Measurements from ENCODE around the gene INSRR. TPM values are rescaled to one million over a fixed set of nuclear protein-coding genes. Genes with fewer than 3 reads are reported as not detected.

INSRR gene
- total and polyA plus RNA-seq, 4 donors = 0.01 TPM; not detected in 3

DNA sequence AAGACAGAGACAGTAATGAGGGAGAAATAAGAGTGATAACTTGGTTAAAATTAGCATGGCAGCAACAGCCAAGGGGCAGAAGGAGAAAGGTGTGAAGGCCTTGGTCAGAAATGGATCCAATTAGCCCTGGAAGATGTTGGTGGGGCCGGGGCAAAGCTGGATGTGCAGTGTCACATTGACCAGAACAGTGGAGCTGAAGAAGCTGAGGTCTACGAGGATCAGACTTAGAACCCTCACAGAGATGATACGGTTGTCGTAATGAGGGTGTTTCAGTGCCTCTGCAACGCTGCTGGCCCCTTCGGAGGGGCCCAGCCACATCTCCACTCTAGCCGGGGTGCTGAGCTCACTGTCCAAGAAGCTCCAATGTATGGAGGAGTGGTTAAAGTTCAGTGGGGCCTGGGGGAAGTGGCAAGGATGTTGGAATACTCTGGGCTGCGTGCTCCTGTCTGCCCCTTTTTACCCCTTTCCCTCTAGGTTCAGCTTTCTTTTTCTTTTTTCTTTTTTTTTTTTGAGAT is 56.4 kb downstream of the INSRR start:
- no peak overlapping the region for H3K4me3 ChIP-seq (ENCODE audit: low read depth in 1 of 3, low read length in 3 of 3)

DNA sequence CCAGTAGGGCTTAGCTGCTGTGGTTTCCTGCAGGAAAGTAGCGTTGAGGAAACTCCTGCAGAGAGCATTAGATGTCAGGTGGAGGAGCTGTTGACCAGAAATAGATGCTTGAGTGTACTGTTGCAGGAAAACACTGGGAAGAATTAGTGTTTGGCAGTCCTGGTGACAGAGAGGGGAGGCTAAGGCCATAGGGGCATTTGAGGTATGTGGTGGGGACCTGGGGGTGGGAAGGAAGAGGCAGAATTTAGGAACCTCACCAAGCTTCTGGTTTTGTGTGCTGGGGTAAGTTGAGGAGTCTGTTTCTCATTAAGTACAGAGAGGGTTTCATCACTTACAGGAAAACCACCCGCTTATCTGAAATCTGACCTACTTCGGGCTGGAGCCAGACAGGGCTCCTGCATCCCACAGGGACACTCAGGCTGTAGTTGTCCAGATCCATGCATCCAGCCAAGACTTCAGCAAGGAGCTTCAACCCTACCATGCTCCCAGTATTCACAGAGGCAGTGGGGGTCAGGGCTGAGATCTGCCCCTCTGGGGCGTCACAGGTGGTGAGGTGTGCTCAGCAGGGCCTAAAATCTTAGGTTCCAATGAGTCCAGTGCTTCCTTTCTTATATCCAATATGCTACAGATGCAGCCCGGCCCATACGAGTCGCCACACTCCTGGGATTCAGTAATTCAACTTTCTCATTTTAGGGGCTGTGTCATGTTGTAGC is 57.4 kb downstream of the INSRR start:
- WGBS = 76% methylated on average over 7 of the region's 7 CpGs
- no peak overlapping the region for H3K9ac ChIP-seq (ENCODE audit: low read depth in 1 of 2, low read length in 2 of 2)
- no peaks in the 10 kb centered on the region for H3K27me3 ChIP-seq (ENCODE audit: control insufficient read depth in 4 of 4, insufficient read depth in 4 of 4, low read length in 3 of 4)
- H3K4me3 ChIP-seq (ENCODE audit: low read depth in 1 of 3, low read length in 3 of 3) = no peak overlapping the region
- no peaks in the 10 kb centered on the region for H3K9me3 ChIP-seq (ENCODE audit: control insufficient read depth in 4 of 4, low read length in 3 of 4)
- no peak for DNase-seq (ENCODE audit: low spot score)
- peaks cover 12 to 43% (median 35%) of the 10 kb centered on the region in 4 donors for H3K36me3 ChIP-seq (ENCODE audit: control insufficient read depth in 4 of 4, insufficient read depth in 3 of 4, low read depth in 1 of 4, low read length in 3 of 4)
- TF ChIP-seq HNF4G (IDR thresholded peaks at IDR 0.05) = no peak
- TF ChIP-seq SP1 (IDR thresholded peaks at IDR 0.05) = no peak
- TF ChIP-seq TAF1 (conservative IDR thresholded peaks at IDR 0.05) = no peak
- TF ChIP-seq FOXA1 (IDR thresholded peaks at IDR 0.05) = no peak
- TF ChIP-seq RXRA (IDR thresholded peaks at IDR 0.05) = no peak
- TF ChIP-seq, protein P1, sequence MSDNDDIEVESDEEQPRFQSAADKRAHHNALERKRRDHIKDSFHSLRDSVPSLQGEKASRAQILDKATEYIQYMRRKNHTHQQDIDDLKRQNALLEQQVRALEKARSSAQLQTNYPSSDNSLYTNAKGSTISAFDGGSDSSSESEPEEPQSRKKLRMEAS (IDR thresholded peaks at IDR 0.05) = no peak
- TF ChIP-seq, protein P2, sequence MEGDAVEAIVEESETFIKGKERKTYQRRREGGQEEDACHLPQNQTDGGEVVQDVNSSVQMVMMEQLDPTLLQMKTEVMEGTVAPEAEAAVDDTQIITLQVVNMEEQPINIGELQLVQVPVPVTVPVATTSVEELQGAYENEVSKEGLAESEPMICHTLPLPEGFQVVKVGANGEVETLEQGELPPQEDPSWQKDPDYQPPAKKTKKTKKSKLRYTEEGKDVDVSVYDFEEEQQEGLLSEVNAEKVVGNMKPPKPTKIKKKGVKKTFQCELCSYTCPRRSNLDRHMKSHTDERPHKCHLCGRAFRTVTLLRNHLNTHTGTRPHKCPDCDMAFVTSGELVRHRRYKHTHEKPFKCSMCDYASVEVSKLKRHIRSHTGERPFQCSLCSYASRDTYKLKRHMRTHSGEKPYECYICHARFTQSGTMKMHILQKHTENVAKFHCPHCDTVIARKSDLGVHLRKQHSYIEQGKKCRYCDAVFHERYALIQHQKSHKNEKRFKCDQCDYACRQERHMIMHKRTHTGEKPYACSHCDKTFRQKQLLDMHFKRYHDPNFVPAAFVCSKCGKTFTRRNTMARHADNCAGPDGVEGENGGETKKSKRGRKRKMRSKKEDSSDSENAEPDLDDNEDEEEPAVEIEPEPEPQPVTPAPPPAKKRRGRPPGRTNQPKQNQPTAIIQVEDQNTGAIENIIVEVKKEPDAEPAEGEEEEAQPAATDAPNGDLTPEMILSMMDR (IDR thresholded peaks at IDR 0.05; ENCODE audit: low read depth, low read length, missing input control) = no peak
- TF ChIP-seq HNF4A (conservative IDR thresholded peaks at IDR 0.05) = no peak
- no peak for TF ChIP-seq RAD21 (IDR thresholded peaks at IDR 0.05)
- TF ChIP-seq, protein P3, sequence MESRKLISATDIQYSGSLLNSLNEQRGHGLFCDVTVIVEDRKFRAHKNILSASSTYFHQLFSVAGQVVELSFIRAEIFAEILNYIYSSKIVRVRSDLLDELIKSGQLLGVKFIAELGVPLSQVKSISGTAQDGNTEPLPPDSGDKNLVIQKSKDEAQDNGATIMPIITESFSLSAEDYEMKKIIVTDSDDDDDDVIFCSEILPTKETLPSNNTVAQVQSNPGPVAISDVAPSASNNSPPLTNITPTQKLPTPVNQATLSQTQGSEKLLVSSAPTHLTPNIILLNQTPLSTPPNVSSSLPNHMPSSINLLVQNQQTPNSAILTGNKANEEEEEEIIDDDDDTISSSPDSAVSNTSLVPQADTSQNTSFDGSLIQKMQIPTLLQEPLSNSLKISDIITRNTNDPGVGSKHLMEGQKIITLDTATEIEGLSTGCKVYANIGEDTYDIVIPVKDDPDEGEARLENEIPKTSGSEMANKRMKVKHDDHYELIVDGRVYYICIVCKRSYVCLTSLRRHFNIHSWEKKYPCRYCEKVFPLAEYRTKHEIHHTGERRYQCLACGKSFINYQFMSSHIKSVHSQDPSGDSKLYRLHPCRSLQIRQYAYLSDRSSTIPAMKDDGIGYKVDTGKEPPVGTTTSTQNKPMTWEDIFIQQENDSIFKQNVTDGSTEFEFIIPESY (IDR thresholded peaks at IDR 0.05) = no peak
- TF ChIP-seq GABPA (IDR thresholded peaks at IDR 0.05 in 1 of 2, conservative IDR thresholded peaks at IDR 0.05 in 1 of 2) = no peak
- TF ChIP-seq NR2F2 (IDR thresholded peaks at IDR 0.05) = no peak
- TF ChIP-seq, protein P4, sequence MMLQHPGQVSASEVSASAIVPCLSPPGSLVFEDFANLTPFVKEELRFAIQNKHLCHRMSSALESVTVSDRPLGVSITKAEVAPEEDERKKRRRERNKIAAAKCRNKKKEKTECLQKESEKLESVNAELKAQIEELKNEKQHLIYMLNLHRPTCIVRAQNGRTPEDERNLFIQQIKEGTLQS (IDR thresholded peaks at IDR 0.05) = no peak
- TF ChIP-seq FOXA2 (IDR thresholded peaks at IDR 0.05) = no peak
- H3K27ac ChIP-seq (ENCODE audit: low read depth in 1 of 2, low read length in 2 of 2) = no peak overlapping the region
- H3K4me1 ChIP-seq (ENCODE audit: control insufficient read depth in 4 of 4, insufficient read depth in 4 of 4, low read length in 3 of 4) = peaks cover 0 to 5% (median 0%) of the 10 kb centered on the region in 4 donors

More for the DNA sequence above, 56.4 kb downstream of the INSRR start:
- Histone ChIP-seq H3K36me3 (ENCODE audit: control insufficient read depth in 4 of 4, insufficient read depth in 3 of 4, low read depth in 1 of 4, low read length in 3 of 4) (peaks cover 10 to 34% (median 30%) of the 10 kb centered on the region in 4 donors), H3K9ac (ENCODE audit: low read depth in 1 of 2, low read length in 2 of 2) (no peak overlapping the region), H3K4me1 (ENCODE audit: control insufficient read depth in 4 of 4, insufficient read depth in 4 of 4, low read length in 3 of 4) (peaks cover 0 to 5% (median 0%) of the 10 kb centered on the region in 4 donors), H3K27me3 (ENCODE audit: control insufficient read depth in 4 of 4, insufficient read depth in 4 of 4, low read length in 3 of 4) (no peaks in the 10 kb centered on the region), H3K27ac (ENCODE audit: low read depth in 1 of 2, low read length in 2 of 2) (no peak overlapping the region), H3K9me3 (ENCODE audit: control insufficient read depth in 4 of 4, low read length in 3 of 4) (no peaks in the 10 kb centered on the region)
- DNase-seq (ENCODE audit: low spot score) = no peak
- WGBS = 95% methylated on average over 8 of the region's 8 CpGs
- TF ChIP-seq EGR1 (IDR thresholded peaks at IDR 0.05; ENCODE audit: low read depth in 2 of 2) (no peak), RAD21 (IDR thresholded peaks at IDR 0.05) (no peak), HNF4G (IDR thresholded peaks at IDR 0.05) (no peak)
- TF ChIP-seq, protein P1 (IDR thresholded peaks at IDR 0.05) = no peak
